Activated CD8-positive, alpha-beta memory T cell treated with anti-CD3 and anti-CD28 coated beads, Interleukin-2, amount 50 U/mL, for 24 hours (primary cell): ENCODE results near the gene DBH.
A peak's percentile ranks its signal among the peaks of the same experiment; 100 is the strongest.

Source experiments
- DNase-seq: peaks from one replicate; pipeline ENCODE4 v3.0.0-alpha.2; 2020; ENCODE audit errors: extremely low read depth

Gene DBH

GRCh38 chr9:133604214-133604613, 31.9 kb upstream of the DBH start:
- DNase-seq = peak; percentile 3

GRCh38 chr9:133604856-133605255, 31.3 kb upstream of the DBH start:
- DNase-seq = no peak

GRCh38 chr9:133605446-133605845, 30.7 kb upstream of the DBH start:
- DNase-seq = no peak

GRCh38 chr9:133605856-133606707, 30.1 kb upstream of the DBH start:
- DNase-seq = no peak

- DNase-seq = no peak
These were observed 29.5 kb upstream of the DBH start for GRCh38 chr9:133606708-133607025.

- no peak for DNase-seq
These were observed 28.8 kb upstream of the DBH start for GRCh38 chr9:133607381-133607780.

GRCh38 chr9:133607976-133608375, 28.2 kb upstream of the DBH start:
- DNase-seq = no peak

GRCh38 chr9:133608382-133608781, 27.8 kb upstream of the DBH start:
- no peak for DNase-seq

GRCh38 chr9:133608889-133609288, 27.3 kb upstream of the DBH start:
- DNase-seq = no peak

GRCh38 chr9:133609311-133610098, 26.7 kb upstream of the DBH start, which contains the start of gene FAM163B:
Gene FAM163B, minus strand, starts transcription at chr9:133609389. Its CDS starts 29,166 bp downstream, at chr9:133580223.
- no peak for DNase-seq

GRCh38 chr9:133610845-133611244, 25.3 kb upstream of the DBH start:
- DNase-seq = no peak

- DNase-seq = no peak
These were observed 24.1 kb upstream of the DBH start for GRCh38 chr9:133612051-133612450.

GRCh38 chr9:133612816-133613215, 23.3 kb upstream of the DBH start:
- DNase-seq = no peak

GRCh38 chr9:133613432-133613831, 22.7 kb upstream of the DBH start:
- no peak for DNase-seq

- no peak for DNase-seq
These were observed 22.1 kb upstream of the DBH start for GRCh38 chr9:133614056-133614455.

GRCh38 chr9:133614678-133615077, 21.5 kb upstream of the DBH start:
- no peak for DNase-seq

GRCh38 chr9:133615186-133615585, 21.0 kb upstream of the DBH start:
- DNase-seq = no peak

- DNase-seq = no peak
These were observed 20.5 kb upstream of the DBH start for GRCh38 chr9:133615606-133616188.

- no peak for DNase-seq
These were observed 19.3 kb upstream of the DBH start for GRCh38 chr9:133616643-133617405.

GRCh38 chr9:133618726-133619125, 17.4 kb upstream of the DBH start:
- DNase-seq = no peak

GRCh38 chr9:133619791-133620190, 16.4 kb upstream of the DBH start:
- no peak for DNase-seq

GRCh38 chr9:133621725-133622267, 14.4 kb upstream of the DBH start:
- DNase-seq = no peak
